H9 (cell line): ENCODE measurements around the gene XPR1. TPM values are rescaled to one million over a fixed set of nuclear protein-coding genes. Genes with fewer than 3 reads are reported as not detected.
A peak's percentile ranks its signal among the peaks of the same experiment; 100 is the strongest.

Source experiments
- DNase-seq: peaks from one replicate; pipeline ENCODE4 v3.0.0-alpha.2; 2017
- H2AFZ ChIP-seq: one replicate; pipeline ENCODE4 v1.6.1; 2013; ENCODE audit warnings: mild to moderate bottlenecking, low read length, control low read depth, moderate library complexity
- H2AK5ac ChIP-seq: 2 replicates; pipeline ENCODE4 v1.6.1; 2013; ENCODE audit warnings: low read length, control low read depth, mixed read lengths; ENCODE audit not compliant: insufficient read length
- H2BK120ac ChIP-seq: one replicate; pipeline ENCODE4 v1.6.1; 2013; ENCODE audit warnings: low read depth, mild to moderate bottlenecking, low read length, control low read depth, inconsistent platforms; ENCODE audit not compliant: poor library complexity, severe bottlenecking
- H2BK12ac ChIP-seq: 2 replicates; pipeline ENCODE4 v1.6.1; 2013; ENCODE audit warnings: low read length, control low read depth, mixed read lengths, low read depth; ENCODE audit not compliant: insufficient read length
- H2BK15ac ChIP-seq: 2 replicates; pipeline ENCODE4 v1.6.1; 2013; ENCODE audit warnings: low read depth, low read length, control low read depth
- H2BK20ac ChIP-seq: one replicate; pipeline ENCODE4 v1.6.1; 2013; ENCODE audit warnings: low read depth, mild to moderate bottlenecking, low read length, control low read depth, inconsistent platforms; ENCODE audit not compliant: poor library complexity, severe bottlenecking
- H2BK5ac ChIP-seq: 2 replicates; pipeline ENCODE4 v1.6.1; 2013; ENCODE audit warnings: low read length, control low read depth, mixed read lengths; ENCODE audit not compliant: insufficient read length
- H3K14ac ChIP-seq: 2 replicates; pipeline ENCODE4 v1.6.1; 2013; ENCODE audit warnings: low read length, control low read depth; ENCODE audit not compliant: insufficient read depth
- H3K18ac ChIP-seq: 2 replicates; pipeline ENCODE4 v1.6.1; 2013; ENCODE audit warnings: low read depth, mild to moderate bottlenecking, mixed read lengths, low read length, control low read depth; ENCODE audit not compliant: insufficient read length
- H3K23ac ChIP-seq: 2 replicates; pipeline ENCODE4 v1.6.1; 2013; ENCODE audit warnings: low read length, control low read depth, mixed read lengths, low read depth; ENCODE audit not compliant: insufficient read length
- H3K23me2 ChIP-seq: 2 replicates; pipeline ENCODE4 v1.6.1; 2013; ENCODE audit warnings: low read depth, mild to moderate bottlenecking, mixed read lengths, low read length, control low read depth; ENCODE audit not compliant: insufficient read length, poor library complexity, severe bottlenecking
- H3K27ac ChIP-seq: 2 replicates; pipeline ENCODE4 v1.5.1; 2013; ENCODE audit warnings: low read length, control low read depth, mixed read lengths, low read depth; ENCODE audit not compliant: insufficient read length
- H3K27me3 ChIP-seq: 2 replicates; pipeline ENCODE4 v1.6.1; 2013; ENCODE audit warnings: low read length, control low read depth, inconsistent platforms; ENCODE audit not compliant: insufficient read depth
- H3K4ac ChIP-seq: 2 replicates; pipeline ENCODE4 v1.6.1; 2013; ENCODE audit warnings: low read depth, mild to moderate bottlenecking, control low read depth, inconsistent platforms, low read length, moderate library complexity
- H3K4me1 ChIP-seq: 2 replicates; pipeline ENCODE4 v1.6.1; 2013; ENCODE audit warnings: low read length, control low read depth, inconsistent platforms; ENCODE audit not compliant: insufficient read depth
- H3K4me2 ChIP-seq: 2 replicates; pipeline ENCODE4 v1.6.1; 2013; ENCODE audit warnings: low read length, control low read depth, mixed read lengths; ENCODE audit not compliant: insufficient read length, insufficient read depth
- H3K56ac ChIP-seq: 2 replicates; pipeline ENCODE4 v1.6.1; 2013; ENCODE audit warnings: low read depth, mild to moderate bottlenecking, mixed read lengths, low read length, control low read depth; ENCODE audit not compliant: insufficient read length
- H3K79me1 ChIP-seq: 2 replicates; pipeline ENCODE4 v1.6.1; 2013; ENCODE audit warnings: low read depth, mild to moderate bottlenecking, moderate library complexity, low read length, control low read depth, inconsistent platforms; ENCODE audit not compliant: insufficient read depth, poor library complexity, severe bottlenecking
- H3K79me2 ChIP-seq: 2 replicates; pipeline ENCODE4 v1.6.1; 2013; ENCODE audit warnings: low read length, control low read depth, inconsistent platforms; ENCODE audit not compliant: insufficient read depth
- H3K9ac ChIP-seq: 2 replicates; pipeline ENCODE4 v1.6.1; 2013; ENCODE audit warnings: low read length, control low read depth, mixed read lengths; ENCODE audit not compliant: insufficient read length; ENCODE audit errors: extremely low read depth
- H3K9me3 ChIP-seq: one replicate; pipeline ENCODE4 v1.6.1; 2013; ENCODE audit warnings: low read depth, low read length, inconsistent platforms; ENCODE audit not compliant: control insufficient read depth
- H3T11ph ChIP-seq: one replicate; pipeline ENCODE4 v1.6.1; 2013; ENCODE audit warnings: mild to moderate bottlenecking, low read length, control low read depth, inconsistent platforms
- H4K20me1 ChIP-seq: one replicate; pipeline ENCODE4 v1.6.1; 2013; ENCODE audit not compliant: control insufficient read depth, insufficient read length, insufficient read depth
- H4K5ac ChIP-seq: 2 replicates; pipeline ENCODE4 v1.6.1; 2013; ENCODE audit warnings: low read depth, mild to moderate bottlenecking, mixed read lengths, low read length, control low read depth; ENCODE audit not compliant: insufficient read length
- H4K8ac ChIP-seq: replicated peaks from 2 replicates; pipeline ENCODE4 v1.6.1; 2013; ENCODE audit warnings: low read length, control low read depth, mixed read lengths, low read depth; ENCODE audit not compliant: insufficient read length
- H4K91ac ChIP-seq: 2 replicates; pipeline ENCODE4 v1.6.1; 2013; ENCODE audit warnings: low read depth, mild to moderate bottlenecking, moderate library complexity, mixed read lengths, low read length, control low read depth; ENCODE audit not compliant: insufficient read length
- H3K27ac Mint-ChIP-seq, 3 experiments: 2 replicates in 2 of 3; 3 replicates in 1 of 3; pipeline ENCODE4 v1.8.0; 2020 to 2021; ENCODE audit warnings: mixed read lengths in 3 of 3, mild to moderate bottlenecking in 1 of 3, moderate library complexity in 1 of 3
- H3K27me3 Mint-ChIP-seq: 2 replicates; pipeline ENCODE4 v1.8.0; 2021; ENCODE audit warnings: low read depth, mild to moderate bottlenecking, moderate library complexity, mixed read lengths
- H3K36me3 Mint-ChIP-seq, 3 experiments: 2 replicates in 2 of 3; 3 replicates in 1 of 3; pipeline ENCODE4 v1.8.0; 2020 to 2021; ENCODE audit warnings: low read depth in 3 of 3, mixed read lengths in 3 of 3; ENCODE audit not compliant: insufficient read depth in 1 of 3
- H3K4me1 Mint-ChIP-seq, 2 experiments: 2 replicates each; pipeline ENCODE4 v1.8.0; 2020; ENCODE audit warnings: mixed read lengths in 2 of 2
- H3K4me3 Mint-ChIP-seq, 2 experiments: 2 replicates in 1 of 2; 3 replicates in 1 of 2; pipeline ENCODE4 v1.8.0; 2020 to 2021; ENCODE audit warnings: mild to moderate bottlenecking in 2 of 2, mixed read lengths in 2 of 2, moderate library complexity in 1 of 2
- H3K9me3 Mint-ChIP-seq, 2 experiments: 2 replicates in 1 of 2; 3 replicates in 1 of 2; pipeline ENCODE4 v1.8.0; 2020; ENCODE audit warnings: mild to moderate bottlenecking in 2 of 2, mixed read lengths in 2 of 2, moderate library complexity in 1 of 2
- WGBS: extraction: QIAGEN DNeasy Blood & Tissue Kit; methylation state at CpG from one replicate; pipeline ENCODE4 v1.1.7; 2013; ENCODE audit warnings: missing lambda C conversion rate, low lambda C conversion rate, mixed read lengths; ENCODE audit not compliant: insufficient read length; ENCODE audit errors: extremely low coverage; 5-methylcytosine and 5-hydroxymethylcytosine counted together
- total RNA-seq: library from RNA; stranded (reverse); gene quantifications from 2 replicates; pipeline ENCODE4 v1.2.1, GENCODE V29; 2021
- TF ChIP-seq, protein P1 (sequence below): fragments of 200-600 bp; sonication (generic); conservative IDR thresholded peaks from 3 replicates; pipeline ENCODE4 v1.8.0; 2021; ENCODE audit warnings: antibody characterized with exemption, mild to moderate bottlenecking

XPR1 gene
- total RNA-seq, 1 experiment from 2014 or later, result 34.1 TPM

GRCh38 chr1:180765151-180765550 is 133.3 kb downstream of the XPR1 start:
- no peaks in the 10 kb centered on the region for H4K20me1 ChIP-seq
- no peak for DNase-seq
- Mint-ChIP-seq H3K27ac (peak overlapping the region in 1 of 3 experiments; percentile 44; a peak in 1 of 7 replicates), H3K4me3 (no peak overlapping the region), H3K4me1 (no peaks in the 10 kb centered on the region), H3K27me3 (no peaks in the 10 kb centered on the region), H3K9me3 (peaks cover 3 to 4% of the 10 kb centered on the region in 2 experiments; a peak in 3 of 5 replicates), H3K36me3 (peaks cover 0 to 3% (median 0%) of the 10 kb centered on the region in 3 experiments; a peak in 2 of 7 replicates)
- H3K14ac ChIP-seq, result no peak overlapping the region
- H2AK5ac ChIP-seq, result no peak overlapping the region
- H3K4me1 ChIP-seq, result no peaks in the 10 kb centered on the region
- no peak overlapping the region for H4K8ac ChIP-seq
- H3K9ac ChIP-seq, result no peak overlapping the region
- H3K27ac ChIP-seq, result no peak overlapping the region
- H3K79me1 ChIP-seq, result no peaks in the 10 kb centered on the region
- no peak overlapping the region for H2BK20ac ChIP-seq
- no CpG with 5 or more reads among the region's 2 CpGs for WGBS
- H3K79me2 ChIP-seq, result no peaks in the 10 kb centered on the region
- no peak overlapping the region for H3K23ac ChIP-seq
- TF ChIP-seq, protein P1, sequence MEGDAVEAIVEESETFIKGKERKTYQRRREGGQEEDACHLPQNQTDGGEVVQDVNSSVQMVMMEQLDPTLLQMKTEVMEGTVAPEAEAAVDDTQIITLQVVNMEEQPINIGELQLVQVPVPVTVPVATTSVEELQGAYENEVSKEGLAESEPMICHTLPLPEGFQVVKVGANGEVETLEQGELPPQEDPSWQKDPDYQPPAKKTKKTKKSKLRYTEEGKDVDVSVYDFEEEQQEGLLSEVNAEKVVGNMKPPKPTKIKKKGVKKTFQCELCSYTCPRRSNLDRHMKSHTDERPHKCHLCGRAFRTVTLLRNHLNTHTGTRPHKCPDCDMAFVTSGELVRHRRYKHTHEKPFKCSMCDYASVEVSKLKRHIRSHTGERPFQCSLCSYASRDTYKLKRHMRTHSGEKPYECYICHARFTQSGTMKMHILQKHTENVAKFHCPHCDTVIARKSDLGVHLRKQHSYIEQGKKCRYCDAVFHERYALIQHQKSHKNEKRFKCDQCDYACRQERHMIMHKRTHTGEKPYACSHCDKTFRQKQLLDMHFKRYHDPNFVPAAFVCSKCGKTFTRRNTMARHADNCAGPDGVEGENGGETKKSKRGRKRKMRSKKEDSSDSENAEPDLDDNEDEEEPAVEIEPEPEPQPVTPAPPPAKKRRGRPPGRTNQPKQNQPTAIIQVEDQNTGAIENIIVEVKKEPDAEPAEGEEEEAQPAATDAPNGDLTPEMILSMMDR, result no peak
- H2AFZ ChIP-seq, result no peak overlapping the region
- H4K5ac ChIP-seq, result no peak overlapping the region
- no peak overlapping the region for H3K4ac ChIP-seq
- no peak overlapping the region for H3K56ac ChIP-seq
- H2BK5ac ChIP-seq, result no peak overlapping the region
- H3K18ac ChIP-seq, result no peak overlapping the region
- H4K91ac ChIP-seq, result no peak overlapping the region
- no peak overlapping the region for H2BK12ac ChIP-seq
- no peaks in the 10 kb centered on the region for H3K23me2 ChIP-seq
- no peak overlapping the region for H3T11ph ChIP-seq
- no peak overlapping the region for H2BK120ac ChIP-seq
- H3K9me3 ChIP-seq, result no peaks in the 10 kb centered on the region
- H2BK15ac ChIP-seq, result no peak overlapping the region
- H3K4me2 ChIP-seq, result no peak overlapping the region
- no peaks in the 10 kb centered on the region for H3K27me3 ChIP-seq
